Measurements from ENCODE around the gene IL7R.

Gene IL7R

GRCh38 chr5:35908228-35908627, 51.5 kb downstream of the IL7R start:
- DNase-seq (ENCODE audit: low spot score) = no peak
- H3K27me3 ChIP-seq (ENCODE audit: insufficient read depth, poor library complexity, severe bottlenecking) = no peaks in the 10 kb centered on the region
- no peak overlapping the region for H3K27ac ChIP-seq (ENCODE audit: poor library complexity, severe bottlenecking)
- no peak overlapping the region for H3K4me3 ChIP-seq (ENCODE audit: severe bottlenecking)
- no peaks in the 10 kb centered on the region for H3K36me3 ChIP-seq (ENCODE audit: low read depth)
- no peak for ATAC-seq (ENCODE audit: low read depth)
- no peak for TF ChIP-seq CTCF (IDR thresholded peaks at IDR 0.05; ENCODE audit: poor library complexity, severe bottlenecking)
- no peaks in the 10 kb centered on the region for H3K9me3 ChIP-seq (ENCODE audit: severe bottlenecking)
- no peaks in the 10 kb centered on the region for H3K4me1 ChIP-seq (ENCODE audit: insufficient read depth, poor library complexity, severe bottlenecking)

DNA sequence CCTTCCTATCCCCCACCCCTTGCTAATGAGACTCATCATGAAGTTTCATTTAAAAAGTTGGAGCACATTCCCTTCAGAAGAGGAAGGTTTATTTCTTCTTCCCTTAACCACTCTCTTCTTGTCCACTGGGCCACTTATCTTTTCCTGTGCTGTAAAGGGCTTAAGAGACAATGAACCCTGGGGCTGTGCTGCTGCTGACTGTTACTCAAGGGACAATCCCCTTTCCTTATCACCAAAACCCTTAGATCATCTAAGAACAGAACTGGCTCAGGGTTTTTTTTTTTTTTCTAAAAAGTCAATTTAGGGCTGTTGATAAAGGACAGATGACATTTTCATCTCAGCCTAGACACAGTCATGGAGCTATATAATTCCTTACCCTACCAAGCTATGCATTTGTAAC, 52.1 kb downstream of the IL7R start:
- H3K27ac ChIP-seq (ENCODE audit: poor library complexity, severe bottlenecking) = no peak overlapping the region
- no peak overlapping the region for H3K4me3 ChIP-seq (ENCODE audit: severe bottlenecking)
- no peak for TF ChIP-seq CTCF (IDR thresholded peaks at IDR 0.05; ENCODE audit: poor library complexity, severe bottlenecking)
- DNase-seq (ENCODE audit: low spot score) (no peak), ATAC-seq (ENCODE audit: low read depth) (no peak)
- H3K4me1 ChIP-seq (ENCODE audit: insufficient read depth, poor library complexity, severe bottlenecking) = no peaks in the 10 kb centered on the region
- H3K36me3 ChIP-seq (ENCODE audit: low read depth) = no peaks in the 10 kb centered on the region
- H3K27me3 ChIP-seq (ENCODE audit: insufficient read depth, poor library complexity, severe bottlenecking) = no peaks in the 10 kb centered on the region
- H3K9me3 ChIP-seq (ENCODE audit: severe bottlenecking) = no peaks in the 10 kb centered on the region

DNA sequence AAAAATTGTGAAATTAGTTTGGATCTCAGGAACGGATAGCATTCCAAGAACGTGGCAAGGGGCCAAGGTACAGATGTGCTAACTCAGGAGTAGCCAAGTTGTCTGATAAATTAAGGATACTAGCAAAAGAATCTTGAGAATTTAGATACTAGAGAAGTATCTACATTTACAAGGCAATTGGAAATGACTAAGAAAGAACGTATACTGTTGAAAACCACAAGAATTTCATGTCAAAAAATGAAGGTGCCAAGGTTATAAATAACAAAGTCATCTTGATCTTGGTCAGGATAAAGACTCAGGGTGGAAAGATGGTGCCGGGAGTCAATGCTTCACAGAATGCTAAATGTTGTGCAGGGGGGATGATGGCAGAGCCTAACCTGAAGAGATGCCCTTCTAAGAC, 62.5 kb downstream of the IL7R start:
- H3K27ac ChIP-seq (ENCODE audit: poor library complexity, severe bottlenecking) = peak overlapping the region; percentile 82

DNA sequence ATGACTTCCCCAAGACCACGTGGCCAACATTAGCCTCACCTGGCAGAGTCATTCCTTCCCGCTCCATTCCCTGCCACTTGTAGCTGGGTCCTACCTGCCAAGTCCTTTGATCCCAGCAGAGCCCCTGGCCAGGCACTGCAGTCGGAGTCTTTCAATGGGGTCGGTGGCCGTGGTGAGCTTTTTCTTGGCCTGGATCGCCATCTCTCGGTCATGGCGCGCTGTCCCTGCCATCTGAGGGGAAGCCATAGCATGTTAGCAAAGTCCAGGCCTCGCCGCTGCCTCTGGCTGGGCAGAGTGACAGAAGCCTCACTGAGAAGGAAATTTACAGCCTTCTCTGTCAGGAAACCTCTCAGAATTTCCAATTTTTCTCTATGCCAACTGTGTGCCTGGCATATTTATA, 64.2 kb downstream of the IL7R start:
- Histone ChIP-seq H3K4me3 (ENCODE audit: severe bottlenecking) (no peak overlapping the region), H3K27me3 (ENCODE audit: insufficient read depth, poor library complexity, severe bottlenecking) (no peaks in the 10 kb centered on the region), H3K36me3 (ENCODE audit: low read depth) (no peaks in the 10 kb centered on the region), H3K4me1 (ENCODE audit: insufficient read depth, poor library complexity, severe bottlenecking) (peaks cover 24% of the 10 kb centered on the region), H3K9me3 (ENCODE audit: severe bottlenecking) (no peaks in the 10 kb centered on the region), H3K27ac (ENCODE audit: poor library complexity, severe bottlenecking) (peak overlapping the region; percentile 82)
- no peak for DNase-seq (ENCODE audit: low spot score)
- ATAC-seq (ENCODE audit: low read depth) = no peak
- TF ChIP-seq CTCF (IDR thresholded peaks at IDR 0.05; ENCODE audit: poor library complexity, severe bottlenecking) = no peak

More for the DNA sequence above, 62.5 kb downstream of the IL7R start:
- no peaks in the 10 kb centered on the region for H3K36me3 ChIP-seq (ENCODE audit: low read depth)
- H3K4me3 ChIP-seq (ENCODE audit: severe bottlenecking) = no peak overlapping the region
- DNase-seq (ENCODE audit: low spot score) (peak; percentile 96), ATAC-seq (ENCODE audit: low read depth) (peak; percentile 80)
- TF ChIP-seq CTCF (IDR thresholded peaks at IDR 0.05; ENCODE audit: poor library complexity, severe bottlenecking) = no peak
- H3K9me3 ChIP-seq (ENCODE audit: severe bottlenecking) = no peaks in the 10 kb centered on the region
- peaks cover 18% of the 10 kb centered on the region for H3K4me1 ChIP-seq (ENCODE audit: insufficient read depth, poor library complexity, severe bottlenecking)
- H3K27me3 ChIP-seq (ENCODE audit: insufficient read depth, poor library complexity, severe bottlenecking) = no peaks in the 10 kb centered on the region

DNA sequence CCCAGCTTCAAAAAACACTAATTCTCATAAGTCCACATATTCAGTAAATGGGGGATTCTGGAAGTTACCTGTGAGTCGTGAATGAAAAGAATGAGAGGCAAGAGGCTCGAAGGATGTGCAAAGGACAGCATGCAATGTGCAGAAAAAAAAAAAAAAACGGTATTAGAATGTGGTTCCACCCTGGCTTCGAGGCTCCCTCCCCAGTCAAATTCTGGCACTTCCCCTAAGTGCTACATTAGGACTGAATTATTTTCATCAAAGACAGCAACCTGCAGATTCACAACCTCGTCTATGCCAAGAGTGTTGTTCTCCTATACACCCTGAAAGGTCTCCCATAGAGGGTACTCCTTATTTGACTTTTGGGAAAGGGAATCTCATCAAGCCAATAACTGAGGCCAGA, 65.2 kb downstream of the IL7R start:
- Histone ChIP-seq H3K9me3 (ENCODE audit: severe bottlenecking) (no peaks in the 10 kb centered on the region), H3K36me3 (ENCODE audit: low read depth) (no peaks in the 10 kb centered on the region), H3K4me3 (ENCODE audit: severe bottlenecking) (no peak overlapping the region), H3K4me1 (ENCODE audit: insufficient read depth, poor library complexity, severe bottlenecking) (peaks cover 24% of the 10 kb centered on the region), H3K27me3 (ENCODE audit: insufficient read depth, poor library complexity, severe bottlenecking) (no peaks in the 10 kb centered on the region), H3K27ac (ENCODE audit: poor library complexity, severe bottlenecking) (no peak overlapping the region)
- no peak for DNase-seq (ENCODE audit: low spot score)
- TF ChIP-seq CTCF (IDR thresholded peaks at IDR 0.05; ENCODE audit: poor library complexity, severe bottlenecking) = no peak
- ATAC-seq (ENCODE audit: low read depth) = no peak

Measured in RWPE2 (cell line).